GM23338 (cell line): ENCODE measurements around the gene GSTA5. TPM values are rescaled to one million over a fixed set of nuclear protein-coding genes. Genes with fewer than 3 reads are reported as not detected.

Source experiments
- ATAC-seq: fragments of 200-7000 bp; cut with Tn5 transposase; 3 replicates; pipeline ENCODE4 v1.9.1; 2020
- DNase-seq: peaks from one replicate; pipeline ENCODE4 v3.0.0-alpha.2; 2015; ENCODE audit warnings: low spot score
- H2AFZ ChIP-seq: fragments of 200-600 bp; sonication (generic); 2 replicates; pipeline ENCODE4 v1.8.0; 2016; ENCODE audit warnings: antibody characterized with exemption, mild to moderate bottlenecking, moderate library complexity
- H3F3A ChIP-seq: fragments of 200-600 bp; sonication (generic); replicated peaks from 2 replicates; pipeline ENCODE4 v1.8.0; 2017; ENCODE audit warnings: antibody characterized with exemption, mixed run types, low read depth
- H3K27ac ChIP-seq: fragments of 200-600 bp; sonication (generic); 2 replicates; pipeline ENCODE4 v1.6.1; 2016; ENCODE audit warnings: low read depth
- H3K27me3 ChIP-seq: fragments of 200-600 bp; sonication (generic); 2 replicates; pipeline ENCODE4 v1.8.0; 2016; ENCODE audit warnings: mild to moderate bottlenecking, mixed run types, moderate library complexity; ENCODE audit not compliant: insufficient read depth
- H3K36me3 ChIP-seq: fragments of 200-600 bp; sonication (generic); 2 replicates; pipeline ENCODE4 v1.8.0; 2016; ENCODE audit warnings: mild to moderate bottlenecking; ENCODE audit not compliant: insufficient read depth
- H3K4me1 ChIP-seq: fragments of 200-600 bp; sonication (generic); 2 replicates; pipeline ENCODE4 v1.8.0; 2016; ENCODE audit warnings: mild to moderate bottlenecking, moderate library complexity; ENCODE audit not compliant: insufficient read depth
- H3K4me2 ChIP-seq: fragments of 200-600 bp; sonication (generic); 2 replicates; pipeline ENCODE4 v1.7.1; 2017; ENCODE audit warnings: mixed run types
- H3K4me3 ChIP-seq: fragments of 200-600 bp; sonication (generic); 2 replicates; pipeline ENCODE4 v1.6.1; 2016; ENCODE audit warnings: mixed run types
- H3K79me2 ChIP-seq: fragments of 200-600 bp; sonication (generic); replicated peaks from 2 replicates; pipeline ENCODE4 v1.8.0; 2017; ENCODE audit warnings: mild to moderate bottlenecking; ENCODE audit not compliant: insufficient read depth
- H3K9me2 ChIP-seq: fragments of 200-600 bp; sonication (generic); 2 replicates; pipeline ENCODE4 v1.8.0; 2017; ENCODE audit not compliant: insufficient read depth
- H4K20me1 ChIP-seq: fragments of 200-600 bp; sonication (generic); replicated peaks from 2 replicates; pipeline ENCODE4 v1.8.0; 2017; ENCODE audit warnings: mild to moderate bottlenecking; ENCODE audit not compliant: insufficient read depth
- H3K27ac Mint-ChIP-seq: 2 replicates; pipeline ENCODE4 v1.8.0; 2020; ENCODE audit warnings: inconsistent platforms, mild to moderate bottlenecking, moderate library complexity, mixed read lengths
- H3K27me3 Mint-ChIP-seq: 3 replicates; pipeline ENCODE4 v1.8.0; 2022; ENCODE audit warnings: low read depth, mild to moderate bottlenecking, moderate library complexity, mixed read lengths, inconsistent platforms; ENCODE audit not compliant: insufficient read depth, poor library complexity
- H3K36me3 Mint-ChIP-seq: 3 replicates; pipeline ENCODE4 v1.8.0; 2021; ENCODE audit warnings: low read depth, mild to moderate bottlenecking, inconsistent platforms, moderate library complexity, mixed read lengths
- H3K4me1 Mint-ChIP-seq: 3 replicates; pipeline ENCODE4 v1.8.0; 2020; ENCODE audit warnings: mild to moderate bottlenecking, inconsistent platforms, mixed read lengths
- H3K4me3 Mint-ChIP-seq: 3 replicates; pipeline ENCODE4 v1.8.0; 2021; ENCODE audit warnings: moderate library complexity, mild to moderate bottlenecking, inconsistent platforms, mixed read lengths
- H3K9me3 Mint-ChIP-seq: 3 replicates; pipeline ENCODE4 v1.8.0; 2020; ENCODE audit warnings: moderate library complexity, mild to moderate bottlenecking, inconsistent platforms, mixed read lengths
- CREB1 ChIP-seq: fragments of 250-450 bp; sonication (Bioruptor Pico); IDR thresholded peaks from 2 replicates; pipeline ENCODE4 v1.5.0; 2020; ENCODE audit warnings: low read depth, mild to moderate bottlenecking, moderate library complexity
- CTCF ChIP-seq, 2 experiments: fragments of 200-600 bp in 1 of 2; sonication (generic) in 1 of 2; conservative IDR thresholded peaks; 2 replicates each; pipeline versions ENCODE4 v1.5.1 to v1.6.1; 2016 to 2017; ENCODE audit warnings: antibody characterized with exemption in 2 of 2, low read depth in 2 of 2, mild to moderate bottlenecking in 2 of 2, moderate library complexity in 1 of 2
- EZH2 ChIP-seq: fragments of 200-600 bp; sonication (generic); IDR thresholded peaks from one replicate; pipeline ENCODE4 v1.8.0; 2017; ENCODE audit warnings: antibody characterized with exemption, mild to moderate bottlenecking, low read depth; ENCODE audit not compliant: unreplicated experiment
- JUNB ChIP-seq: IDR thresholded peaks from one replicate; pipeline ENCODE4 v1.6.1; 2016; ENCODE audit warnings: antibody characterized with exemption; ENCODE audit not compliant: unreplicated experiment
- NANOG ChIP-seq: IDR thresholded peaks from 2 replicates; pipeline ENCODE4 v1.6.1; 2016; ENCODE audit warnings: antibody characterized with exemption, borderline replicate concordance
- POLR2AphosphoS5 ChIP-seq: IDR thresholded peaks from 2 replicates; pipeline ENCODE4 v1.6.1; 2016; ENCODE audit warnings: antibody characterized with exemption, low read depth
- STAT1 ChIP-seq: IDR thresholded peaks from one replicate; pipeline ENCODE4 v1.6.1; 2016; ENCODE audit warnings: antibody characterized with exemption; ENCODE audit not compliant: unreplicated experiment
- ZNF114 ChIP-seq: fragments of 250-450 bp; sonication (Bioruptor Pico); IDR thresholded peaks from 2 replicates; pipeline ENCODE4 v1.5.0; 2020; ENCODE audit warnings: mild to moderate bottlenecking, moderate library complexity
- ZNF331 ChIP-seq: fragments of 250-450 bp; sonication (Bioruptor Pico); IDR thresholded peaks from 2 replicates; pipeline ENCODE4 v1.5.0; 2020; ENCODE audit warnings: low read depth, mild to moderate bottlenecking, moderate library complexity
- ZNF462 ChIP-seq: fragments of 250-450 bp; sonication (Bioruptor Pico); IDR thresholded peaks from 2 replicates; pipeline ENCODE4 v1.5.0; 2020; ENCODE audit warnings: mild to moderate bottlenecking, moderate library complexity
- polyA plus RNA-seq: library from polyadenylated mRNA; unstranded; fragments of >200 nt; fragmentation: Nextera tagmentation; extraction: Ambion mirVana; gene quantifications from 2 replicates; pipeline ENCODE4 v1.2.1, GENCODE V29; 2016
- total RNA-seq: library from RNA; depleted of rRNA; stranded (reverse); fragments of >200 nt; shearing (Covaris generic); gene quantifications from 2 replicates; pipeline ENCODE4 v1.2.3, GENCODE V29; 2014

Gene GSTA5
- total and polyA plus RNA-seq, 2 experiments from 2014 or later, result not detected

GRCh38 chr6:52821842-52822241, 18.8 kb downstream of the GSTA5 start:
- ATAC-seq (no peak), DNase-seq (no peak)
- H3K4me1 Mint-ChIP-seq, result no peaks in the 10 kb centered on the region
- no peak overlapping the region for H3K4me3 ChIP-seq
- H3K4me2 ChIP-seq, result no peak overlapping the region
- no peaks in the 10 kb centered on the region for H3K27me3 ChIP-seq
- no peaks in the 10 kb centered on the region for H3K9me2 ChIP-seq
- peaks cover 37% of the 10 kb centered on the region for H3K9me3 Mint-ChIP-seq
- no peaks in the 10 kb centered on the region for H4K20me1 ChIP-seq
- no peaks in the 10 kb centered on the region for H3K79me2 ChIP-seq
- H3K27ac ChIP-seq, result no peak overlapping the region
- H3K4me3 Mint-ChIP-seq, result no peak overlapping the region
- H3K27me3 Mint-ChIP-seq, result no peaks in the 10 kb centered on the region
- no peak overlapping the region for H3K27ac Mint-ChIP-seq
- no peak for TF ChIP-seq JUNB
- TF ChIP-seq CREB1 (CRISPR knock-in tag), result no peak
- TF ChIP-seq ZNF331 (CRISPR knock-in tag), result no peak
- no peak for TF ChIP-seq STAT1
- no peak for TF ChIP-seq ZNF462
- no peak for TF ChIP-seq CTCF (conservative IDR thresholded peaks at IDR 0.05; ENCODE audit: low read depth in 2 of 2)
- no peak for TF ChIP-seq EZH2
- TF ChIP-seq POLR2AphosphoS5, result no peak
- no peak for TF ChIP-seq ZNF114 (CRISPR knock-in tag)
- no peak for TF ChIP-seq NANOG
- no peaks in the 10 kb centered on the region for H3F3A ChIP-seq
- H2AFZ ChIP-seq, result no peak overlapping the region
- no peaks in the 10 kb centered on the region for H3K4me1 ChIP-seq
- H3K36me3 Mint-ChIP-seq, result peaks cover 8% of the 10 kb centered on the region; the same call in 2 of the 3 replicates
- H3K36me3 ChIP-seq, result no peaks in the 10 kb centered on the region
